Fibroblast of lung (primary cell): ENCODE data around the gene SAXO1.

ENCODE experiments used
- EZH2 ChIP-seq: IDR thresholded peaks from 2 replicates; pipeline ENCODE4 v1.5.1; 2012; ENCODE audit warnings: low read length, control low read depth, mild to moderate bottlenecking; ENCODE audit errors: missing control alignments
- TF ChIP-seq, protein P1 (sequence below), 2 donors: IDR thresholded peaks in 1 of 2; conservative IDR thresholded peaks in 1 of 2; 1 replicate in 1 of 2; 2 replicates in 1 of 2; pipeline ENCODE4 v1.5.1; 2011 to 2012; ENCODE audit warnings: low read length in 2 of 2, control low read depth in 1 of 2, inconsistent platforms in 1 of 2, low read depth in 1 of 2, mild to moderate bottlenecking in 1 of 2

DNA sequence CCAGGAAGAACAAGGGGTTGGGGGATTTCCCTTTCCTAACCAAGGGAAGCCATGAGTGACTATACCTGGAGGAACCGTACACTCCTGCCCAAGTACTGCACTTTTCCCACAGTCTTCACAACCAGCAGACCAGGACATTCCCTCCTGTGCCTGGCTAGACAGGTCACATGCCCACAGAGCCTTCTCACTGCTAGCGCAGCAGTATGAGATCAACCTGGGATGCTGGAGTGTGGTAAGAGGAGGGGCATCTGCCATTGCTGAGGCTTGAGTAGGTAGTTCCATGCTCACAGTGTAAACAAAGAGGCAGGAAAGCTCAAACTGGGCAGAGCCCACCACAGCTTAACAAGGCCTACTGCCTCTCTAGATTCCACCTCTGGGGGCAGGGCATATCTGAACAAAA lies 35.9 kb downstream of the SAXO1 start:
- TF ChIP-seq, protein P1, sequence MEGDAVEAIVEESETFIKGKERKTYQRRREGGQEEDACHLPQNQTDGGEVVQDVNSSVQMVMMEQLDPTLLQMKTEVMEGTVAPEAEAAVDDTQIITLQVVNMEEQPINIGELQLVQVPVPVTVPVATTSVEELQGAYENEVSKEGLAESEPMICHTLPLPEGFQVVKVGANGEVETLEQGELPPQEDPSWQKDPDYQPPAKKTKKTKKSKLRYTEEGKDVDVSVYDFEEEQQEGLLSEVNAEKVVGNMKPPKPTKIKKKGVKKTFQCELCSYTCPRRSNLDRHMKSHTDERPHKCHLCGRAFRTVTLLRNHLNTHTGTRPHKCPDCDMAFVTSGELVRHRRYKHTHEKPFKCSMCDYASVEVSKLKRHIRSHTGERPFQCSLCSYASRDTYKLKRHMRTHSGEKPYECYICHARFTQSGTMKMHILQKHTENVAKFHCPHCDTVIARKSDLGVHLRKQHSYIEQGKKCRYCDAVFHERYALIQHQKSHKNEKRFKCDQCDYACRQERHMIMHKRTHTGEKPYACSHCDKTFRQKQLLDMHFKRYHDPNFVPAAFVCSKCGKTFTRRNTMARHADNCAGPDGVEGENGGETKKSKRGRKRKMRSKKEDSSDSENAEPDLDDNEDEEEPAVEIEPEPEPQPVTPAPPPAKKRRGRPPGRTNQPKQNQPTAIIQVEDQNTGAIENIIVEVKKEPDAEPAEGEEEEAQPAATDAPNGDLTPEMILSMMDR (conservative IDR thresholded peaks at IDR 0.05 in 1 of 2, IDR thresholded peaks at IDR 0.05 in 1 of 2; ENCODE audit: low read depth in 1 of 2, low read length in 2 of 2) = no peak
- no peak for TF ChIP-seq EZH2
